MCF 10A (cell line): ENCODE results near the gene CSMD2. TPM values are rescaled to one million over a fixed set of nuclear protein-coding genes. Genes with fewer than 3 reads are reported as not detected.

Experiments used
- BruUV-seq: library from RNA; stranded (reverse); fragments of 400-500 nt; replicated peaks from 2 replicates; lab custom pipeline; 2021; lab: Mats Ljungman, UMichigan
- CTCF ChIA-PET: fragments of 300-600 bp; sonication (Branson Sonifier 250); formaldehyde crosslinking; extraction: SDS; loops from one replicate; lab custom pipeline; 2021; ENCODE audit warnings: antibody characterized with exemption, inconsistent platforms; lab: Yijun Ruan, JAX
- POLR2A ChIA-PET: fragments of 300-600, 350-650 bp; sonication (Branson Sonifier 250); formaldehyde crosslinking; extraction: SDS; loops from one replicate; lab custom pipeline; 2020; ENCODE audit warnings: antibody characterized with exemption, inconsistent platforms; lab: Yijun Ruan, JAX
- DNase-seq: peaks from one replicate; pipeline ENCODE4 v3.0.0-alpha.2; 2018; ENCODE audit not compliant: unreplicated experiment
- H3K27ac Mint-ChIP-seq: one replicate; pipeline ENCODE4 v1.8.0; 2022; ENCODE audit warnings: mild to moderate bottlenecking, low read depth, mixed read lengths; ENCODE audit not compliant: unreplicated experiment
- H3K27me3 Mint-ChIP-seq: one replicate; pipeline ENCODE4 v1.8.0; 2022; ENCODE audit warnings: mixed read lengths; ENCODE audit not compliant: insufficient read depth, unreplicated experiment
- H3K36me3 Mint-ChIP-seq: one replicate; pipeline ENCODE4 v1.8.0; 2022; ENCODE audit warnings: mild to moderate bottlenecking, moderate library complexity, mixed read lengths; ENCODE audit not compliant: insufficient read depth, unreplicated experiment
- H3K4me1 Mint-ChIP-seq: one replicate; pipeline ENCODE4 v1.8.0; 2022; ENCODE audit warnings: mixed read lengths; ENCODE audit not compliant: insufficient read depth, unreplicated experiment
- H3K4me3 Mint-ChIP-seq: one replicate; pipeline ENCODE4 v1.8.0; 2022; ENCODE audit warnings: mild to moderate bottlenecking, moderate library complexity, mixed read lengths; ENCODE audit not compliant: unreplicated experiment
- H3K9me3 Mint-ChIP-seq: one replicate; pipeline ENCODE4 v1.8.0; 2022; ENCODE audit warnings: mixed read lengths; ENCODE audit not compliant: unreplicated experiment
- intact Hi-C: fragments of 100-400 bp; cut with micrococcal nuclease; formaldehyde crosslinking; loops from 2 replicates; pipeline ENCODE4 v1.14.1; 2022
- total RNA-seq: library from RNA; stranded (reverse); gene quantifications from 2 replicates; pipeline ENCODE4 v1.2.3, GENCODE V29; 2022
- TF ChIP-seq, protein P1 (sequence below): fragments of 200-600 bp; IDR thresholded peaks from one replicate; pipeline ENCODE4 v1.8.0; 2022; ENCODE audit warnings: antibody characterized with exemption, mild to moderate bottlenecking; ENCODE audit not compliant: unreplicated experiment

Gene CSMD2
- total RNA-seq, 1 experiment from 2014 or later = not detected

DNA sequence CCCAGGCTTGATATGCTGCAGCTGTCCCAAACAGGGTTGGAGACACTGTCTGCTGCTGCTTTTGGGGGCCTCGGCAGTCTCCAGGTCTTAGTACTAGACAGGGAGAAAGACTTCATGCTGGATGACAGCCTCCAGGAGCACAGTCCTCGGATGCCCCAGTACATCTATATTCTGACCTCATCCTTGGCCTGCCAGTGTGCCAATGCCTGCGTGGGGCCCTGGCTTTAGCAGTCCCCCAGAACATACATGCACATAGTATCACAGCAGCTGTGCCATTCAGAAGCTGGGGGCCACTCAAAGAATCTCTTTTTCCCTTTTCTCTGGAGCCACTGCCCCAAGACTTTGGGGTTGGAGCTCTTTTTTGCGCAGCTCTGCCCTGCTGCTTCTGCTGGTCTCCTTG, 697.0 kb downstream of the CSMD2 start:
- Mint-ChIP-seq H3K27ac (no peak overlapping the region), H3K27me3 (no peaks in the 10 kb centered on the region), H3K4me3 (no peak overlapping the region), H3K9me3 (no peaks in the 10 kb centered on the region), H3K4me1 (peaks cover 16% of the 10 kb centered on the region), H3K36me3 (no peaks in the 10 kb centered on the region)
- BruUV-seq = no TSS peak
- ChIA-PET CTCF (interaction anchor here (0.6 to 11.9 kb wide), 10 partner anchors 11 to 373 kb away, joined by 3 to 152 read pairs (median 6); partner anchors contain the start of gene PHC2), POLR2A (no interaction called here)
- intact Hi-C loops = no loop called here
- no peak for DNase-seq
- TF ChIP-seq, protein P1, sequence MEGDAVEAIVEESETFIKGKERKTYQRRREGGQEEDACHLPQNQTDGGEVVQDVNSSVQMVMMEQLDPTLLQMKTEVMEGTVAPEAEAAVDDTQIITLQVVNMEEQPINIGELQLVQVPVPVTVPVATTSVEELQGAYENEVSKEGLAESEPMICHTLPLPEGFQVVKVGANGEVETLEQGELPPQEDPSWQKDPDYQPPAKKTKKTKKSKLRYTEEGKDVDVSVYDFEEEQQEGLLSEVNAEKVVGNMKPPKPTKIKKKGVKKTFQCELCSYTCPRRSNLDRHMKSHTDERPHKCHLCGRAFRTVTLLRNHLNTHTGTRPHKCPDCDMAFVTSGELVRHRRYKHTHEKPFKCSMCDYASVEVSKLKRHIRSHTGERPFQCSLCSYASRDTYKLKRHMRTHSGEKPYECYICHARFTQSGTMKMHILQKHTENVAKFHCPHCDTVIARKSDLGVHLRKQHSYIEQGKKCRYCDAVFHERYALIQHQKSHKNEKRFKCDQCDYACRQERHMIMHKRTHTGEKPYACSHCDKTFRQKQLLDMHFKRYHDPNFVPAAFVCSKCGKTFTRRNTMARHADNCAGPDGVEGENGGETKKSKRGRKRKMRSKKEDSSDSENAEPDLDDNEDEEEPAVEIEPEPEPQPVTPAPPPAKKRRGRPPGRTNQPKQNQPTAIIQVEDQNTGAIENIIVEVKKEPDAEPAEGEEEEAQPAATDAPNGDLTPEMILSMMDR = no peak

DNA sequence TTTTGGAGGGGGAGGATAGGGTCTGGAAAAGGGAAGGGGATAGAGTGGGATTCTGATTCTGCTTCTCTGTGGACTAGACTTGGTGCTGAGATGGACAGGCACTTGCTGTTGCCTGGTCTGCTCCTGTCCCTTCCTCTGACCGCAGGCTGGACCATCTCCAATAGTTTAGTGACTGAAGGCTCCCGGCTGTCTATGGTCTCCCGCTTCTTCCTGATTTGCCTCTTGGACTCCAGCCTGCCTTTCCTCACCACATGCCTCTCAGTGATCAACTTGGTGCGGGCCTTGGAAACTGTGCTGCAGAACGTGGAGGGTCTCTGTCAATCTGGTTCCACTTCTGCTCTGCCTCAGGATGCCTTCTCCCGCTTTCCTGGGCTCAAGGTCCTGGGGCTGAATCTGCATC, 698.9 kb downstream of the CSMD2 start:
- BruUV-seq = no TSS peak
- Mint-ChIP-seq H3K27me3 (no peaks in the 10 kb centered on the region), H3K27ac (no peak overlapping the region), H3K9me3 (no peaks in the 10 kb centered on the region), H3K4me3 (no peak overlapping the region), H3K36me3 (no peaks in the 10 kb centered on the region), H3K4me1 (peaks cover 8% of the 10 kb centered on the region)
- TF ChIP-seq, protein P1 = no peak
- intact Hi-C loops = no loop called here
- CTCF ChIA-PET = interaction anchor here (0.9 to 11.9 kb wide), 5 partner anchors 10 to 371 kb away, joined by 3 to 152 read pairs (median 52); no protein-coding TSS in a partner anchor
- POLR2A ChIA-PET = no interaction called here
- no peak for DNase-seq

DNA sequence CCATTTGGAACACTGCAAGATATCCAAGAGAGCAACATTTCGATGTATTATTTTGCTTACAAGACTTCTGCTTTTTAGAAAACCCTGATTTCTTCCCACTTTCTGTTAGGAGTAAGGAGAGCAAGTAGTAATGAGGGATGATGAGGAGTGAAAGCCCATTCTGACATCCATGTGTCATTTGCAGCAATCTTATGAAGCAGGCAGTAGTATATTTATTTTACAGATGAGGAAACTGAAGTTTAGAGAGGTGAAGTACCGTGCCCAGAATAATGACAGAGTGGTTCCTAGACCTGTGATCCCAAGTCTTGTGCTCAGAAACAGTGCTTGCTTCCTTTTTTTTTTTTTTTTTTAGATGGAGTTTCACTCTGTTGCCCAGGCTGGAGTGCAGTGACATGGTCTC, 699.7 kb downstream of the CSMD2 start:
- Mint-ChIP-seq H3K4me1 (peaks cover 2% of the 10 kb centered on the region), H3K4me3 (no peak overlapping the region), H3K9me3 (no peaks in the 10 kb centered on the region), H3K36me3 (no peaks in the 10 kb centered on the region), H3K27ac (no peak overlapping the region), H3K27me3 (no peaks in the 10 kb centered on the region)
- TF ChIP-seq, protein P1 = no peak
- intact Hi-C loops = no loop called here
- POLR2A ChIA-PET = interaction anchor here (0.5 kb wide), 1 partner anchor 281 kb away, joined by 4 read pairs; no protein-coding TSS in a partner anchor
- CTCF ChIA-PET = interaction anchor here (0.8 to 11.9 kb wide), 3 partner anchors 9 to 458 kb away, joined by 3 to 152 read pairs (median 3); no protein-coding TSS in a partner anchor
- DNase-seq = no peak
- BruUV-seq = no TSS peak

DNA sequence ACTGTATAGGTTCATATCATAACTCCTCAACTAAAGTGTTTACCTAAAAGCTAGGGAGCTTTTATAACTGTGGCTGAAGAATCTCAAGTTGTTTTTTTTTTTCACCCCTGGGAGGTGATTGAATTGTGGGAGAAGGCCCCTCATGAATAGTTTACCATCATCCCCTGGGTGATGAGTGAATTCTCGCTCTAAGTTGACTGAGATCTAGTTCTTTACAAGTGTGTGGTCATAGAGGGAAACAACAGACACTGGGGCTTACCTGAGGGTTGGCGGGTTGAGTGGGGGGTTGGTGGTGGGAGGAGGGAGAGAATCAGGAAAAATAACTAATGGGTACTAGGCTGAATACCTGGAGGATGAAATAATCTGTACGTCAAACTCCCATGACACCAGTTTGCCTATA, 700.5 kb downstream of the CSMD2 start:
- ChIA-PET POLR2A (interaction anchor here (0.7 kb wide), 1 partner anchor 28 kb away, joined by 3 read pairs; no protein-coding TSS in a partner anchor), CTCF (interaction anchor here (0.8 to 11.9 kb wide), 3 partner anchors 9 to 457 kb away, joined by 3 to 152 read pairs (median 3); no protein-coding TSS in a partner anchor)
- H3K4me1 Mint-ChIP-seq = peaks cover 6% of the 10 kb centered on the region
- H3K36me3 Mint-ChIP-seq = no peaks in the 10 kb centered on the region
- DNase-seq = no peak
- no peak overlapping the region for H3K27ac Mint-ChIP-seq
- no peaks in the 10 kb centered on the region for H3K9me3 Mint-ChIP-seq
- no peak overlapping the region for H3K4me3 Mint-ChIP-seq
- TF ChIP-seq, protein P1 = no peak
- no TSS peak for BruUV-seq
- no peaks in the 10 kb centered on the region for H3K27me3 Mint-ChIP-seq
- intact Hi-C loops = no loop called here

Other genes with a start within 250 kb of the CSMD2 start
- not detected in 2 replicates for gene C1orf94, start 11.7 kb upstream of the CSMD2 start, total RNA-seq